HepG2 (cell line): ENCODE data around the gene STK40. TPM values are rescaled to one million over a fixed set of nuclear protein-coding genes. Genes with fewer than 3 reads are reported as not detected.

Experiments
- CEBPG ChIP-seq: IDR thresholded peaks from 2 replicates; pipeline ENCODE4 v1.6.1; 2016
- LCORL ChIP-seq, 2 experiments: fragments of 450-650 bp in 1 of 2; sonication (generic) in 1 of 2; formaldehyde crosslinking in 1 of 2; IDR thresholded peaks; 2 replicates each; pipeline versions ENCODE4 v1.5.0 to v1.6.1; 2017 to 2020; ENCODE audit warnings: antibody characterized with exemption in 1 of 2, missing genetic modification reagents in 1 of 2
- REPIN1 ChIP-seq: sonication (generic); formaldehyde crosslinking; IDR thresholded peaks from 2 replicates; pipeline ENCODE4 v1.8.0; 2022; ENCODE audit warnings: missing genetic modification reagents, low read depth, mild to moderate bottlenecking, borderline replicate concordance
- RXRB ChIP-seq: IDR thresholded peaks from 2 replicates; pipeline ENCODE4 v1.6.1; 2016; ENCODE audit warnings: borderline replicate concordance, missing genetic modification reagents, missing compliant biosample characterization
- YEATS2 ChIP-seq: sonication (generic); formaldehyde crosslinking; IDR thresholded peaks from 2 replicates; pipeline ENCODE4 v1.4.0; 2020; ENCODE audit warnings: missing genetic modification reagents, borderline replicate concordance
- ZBTB7A ChIP-seq: sonication (generic); formaldehyde crosslinking; IDR thresholded peaks from 2 replicates; pipeline ENCODE4 v1.8.0; 2022; ENCODE audit warnings: mild to moderate bottlenecking, missing genetic modification reagents
- ZC3H13 ChIP-seq: sonication (generic); formaldehyde crosslinking; IDR thresholded peaks from 2 replicates; pipeline ENCODE4 v1.8.1; 2023; ENCODE audit warnings: mild to moderate bottlenecking, missing genetic modification reagents, moderate library complexity
- ZNF264 ChIP-seq: sonication (generic); formaldehyde crosslinking; IDR thresholded peaks from 2 replicates; pipeline ENCODE4 v1.4.0; 2020; ENCODE audit warnings: missing genetic modification reagents
- polyA plus RNA-seq, 8 experiments: library from polyadenylated mRNA; depleted of rRNA in 3 of 8; stranded (reverse) in 7 of 8; unstranded in 1 of 8; fragments of >200 nt; fragmentation: Illumina TruSeq in 4 of 8; extraction: Trizol in 4 of 8; gene quantifications; 2 replicates each; pipeline versions ENCODE4 v1.2.1 to v1.2.3, GENCODE V29; 2011 to 2016; ENCODE audit warnings: low read depth in 4 of 8, missing spikeins in 1 of 8, mixed read lengths in 1 of 8; ENCODE audit not compliant: insufficient read depth in 1 of 8
- total RNA-seq, 5 experiments: library from RNA; depleted of rRNA; stranded (reverse); fragments of >200 nt; fragmentation: Illumina TruSeq; extraction: Trizol; gene quantifications; 2 replicates each; pipeline ENCODE4 v1.2.3, GENCODE V29; 2016; ENCODE audit warnings: low read depth in 1 of 5
- TF ChIP-seq, protein P1 (sequence below): sonication (generic); formaldehyde crosslinking; IDR thresholded peaks from one replicate; pipeline ENCODE4 v1.5.1; 2020; ENCODE audit warnings: mild to moderate bottlenecking, missing genetic modification reagents; ENCODE audit errors: not compliant biosample characterization
- TF ChIP-seq, protein P2 (sequence below): sonication (generic); formaldehyde crosslinking; IDR thresholded peaks from 2 replicates; pipeline ENCODE4 v1.4.0; 2020; ENCODE audit warnings: missing genetic modification reagents, borderline replicate concordance
- TF ChIP-seq, protein P3 (sequence below): sonication (generic); formaldehyde crosslinking; IDR thresholded peaks from 2 replicates; pipeline ENCODE4 v1.9.0; 2021; ENCODE audit warnings: missing genetic modification reagents, borderline replicate concordance
- TF ChIP-seq, protein P4 (sequence below): sonication (generic); formaldehyde crosslinking; IDR thresholded peaks from 2 replicates; pipeline ENCODE4 v1.4.0; 2020; ENCODE audit warnings: mild to moderate bottlenecking, missing genetic modification reagents, borderline replicate concordance

Gene STK40
- total and polyA plus RNA-seq, 2 of the 13 experiments (the other 11 are each of a cell fraction or from before 2014, with no cell fraction given), result 33.8 to 35.1 TPM

DNA sequence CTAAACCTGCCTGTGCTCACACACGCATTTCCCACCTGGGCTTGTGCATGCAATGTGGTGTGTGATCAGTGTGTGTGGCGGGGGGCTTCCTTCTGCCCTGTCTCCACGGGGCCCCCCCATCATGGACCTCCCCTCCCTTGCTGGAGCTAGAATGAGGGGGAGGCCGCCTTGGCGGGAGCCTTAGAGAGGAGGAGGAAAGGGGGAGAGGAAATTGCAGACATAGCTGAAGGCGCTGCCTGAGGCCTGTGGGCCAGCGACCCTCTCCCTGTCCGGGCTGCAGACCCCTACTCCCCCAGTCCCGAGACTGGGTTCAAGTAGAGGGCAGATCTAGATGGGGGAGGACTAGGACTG, 61.4 kb downstream of the STK40 start (continued):
- TF ChIP-seq, protein P1, sequence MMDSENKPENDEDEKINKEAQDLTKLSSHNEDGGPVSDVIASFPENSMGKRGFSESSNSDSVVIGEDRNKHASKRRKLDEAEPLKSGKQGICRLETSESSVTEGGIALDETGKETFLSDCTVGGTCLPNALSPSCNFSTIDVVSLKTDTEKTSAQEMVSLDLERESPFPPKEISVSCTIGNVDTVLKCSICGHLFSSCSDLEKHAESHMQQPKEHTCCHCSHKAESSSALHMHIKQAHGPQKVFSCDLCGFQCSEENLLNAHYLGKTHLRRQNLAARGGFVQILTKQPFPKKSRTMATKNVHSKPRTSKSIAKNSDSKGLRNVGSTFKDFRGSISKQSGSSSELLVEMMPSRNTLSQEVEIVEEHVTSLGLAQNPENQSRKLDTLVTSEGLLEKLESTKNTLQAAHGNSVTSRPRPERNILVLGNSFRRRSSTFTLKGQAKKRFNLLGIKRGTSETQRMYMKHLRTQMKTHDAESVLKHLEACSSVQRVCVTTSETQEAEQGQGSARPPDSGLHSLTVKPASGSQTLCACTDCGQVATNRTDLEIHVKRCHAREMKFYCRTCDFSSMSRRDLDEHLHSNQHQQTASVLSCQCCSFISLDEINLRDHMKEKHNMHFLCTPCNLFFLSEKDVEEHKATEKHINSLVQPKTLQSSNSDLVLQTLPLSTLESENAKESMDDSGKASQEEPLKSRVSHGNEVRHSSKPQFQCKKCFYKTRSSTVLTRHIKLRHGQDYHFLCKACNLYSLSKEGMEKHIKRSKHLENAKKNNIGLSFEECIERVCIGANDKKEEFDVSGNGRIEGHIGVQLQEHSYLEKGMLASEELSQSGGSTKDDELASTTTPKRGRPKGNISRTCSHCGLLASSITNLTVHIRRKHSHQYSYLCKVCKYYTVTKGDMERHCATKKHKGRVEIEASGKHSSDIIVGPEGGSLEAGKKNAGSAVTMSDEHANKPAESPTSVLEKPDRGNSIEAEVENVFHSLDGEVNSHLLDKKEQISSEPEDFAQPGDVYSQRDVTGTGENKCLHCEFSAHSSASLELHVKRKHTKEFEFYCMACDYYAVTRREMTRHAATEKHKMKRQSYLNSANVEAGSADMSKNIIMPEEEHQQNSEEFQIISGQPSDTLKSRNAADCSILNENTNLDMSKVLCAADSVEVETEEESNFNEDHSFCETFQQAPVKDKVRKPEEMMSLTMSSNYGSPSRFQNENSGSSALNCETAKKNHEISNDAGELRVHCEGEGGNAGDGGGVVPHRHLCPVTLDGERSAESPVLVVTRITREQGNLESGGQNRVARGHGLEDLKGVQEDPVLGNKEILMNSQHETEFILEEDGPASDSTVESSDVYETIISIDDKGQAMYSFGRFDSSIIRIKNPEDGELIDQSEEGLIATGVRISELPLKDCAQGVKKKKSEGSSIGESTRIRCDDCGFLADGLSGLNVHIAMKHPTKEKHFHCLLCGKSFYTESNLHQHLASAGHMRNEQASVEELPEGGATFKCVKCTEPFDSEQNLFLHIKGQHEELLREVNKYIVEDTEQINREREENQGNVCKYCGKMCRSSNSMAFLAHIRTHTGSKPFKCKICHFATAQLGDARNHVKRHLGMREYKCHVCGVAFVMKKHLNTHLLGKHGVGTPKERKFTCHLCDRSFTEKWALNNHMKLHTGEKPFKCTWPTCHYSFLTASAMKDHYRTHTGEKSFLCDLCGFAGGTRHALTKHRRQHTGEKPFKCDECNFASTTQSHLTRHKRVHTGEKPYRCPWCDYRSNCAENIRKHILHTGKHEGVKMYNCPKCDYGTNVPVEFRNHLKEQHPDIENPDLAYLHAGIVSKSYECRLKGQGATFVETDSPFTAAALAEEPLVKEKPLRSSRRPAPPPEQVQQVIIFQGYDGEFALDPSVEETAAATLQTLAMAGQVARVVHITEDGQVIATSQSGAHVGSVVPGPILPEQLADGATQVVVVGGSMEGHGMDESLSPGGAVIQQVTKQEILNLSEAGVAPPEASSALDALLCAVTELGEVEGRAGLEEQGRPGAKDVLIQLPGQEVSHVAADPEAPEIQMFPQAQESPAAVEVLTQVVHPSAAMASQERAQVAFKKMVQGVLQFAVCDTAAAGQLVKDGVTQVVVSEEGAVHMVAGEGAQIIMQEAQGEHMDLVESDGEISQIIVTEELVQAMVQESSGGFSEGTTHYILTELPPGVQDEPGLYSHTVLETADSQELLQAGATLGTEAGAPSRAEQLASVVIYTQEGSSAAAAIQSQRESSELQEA, result peak; percentile 28
- TF ChIP-seq CEBPG (no peak), REPIN1 (CRISPR knock-in tag) (0 out of 2 replicates have a peak, but pooled peaks have one; percentile 10), ZC3H13 (CRISPR knock-in tag) (0 out of 2 replicates have a peak, but pooled peaks have one; percentile 36), LCORL (IDR thresholded peaks at IDR 0.05) (no peak), LCORL (CRISPR knock-in tag; IDR thresholded peaks at IDR 0.05) (peak; percentile 12; the same call in 1 of the 2 replicates), ZNF264 (CRISPR knock-in tag) (no peak), RXRB (CRISPR knock-in tag) (no peak; the same call in 1 of the 2 replicates), YEATS2 (CRISPR knock-in tag) (no peak), ZBTB7A (CRISPR knock-in tag) (peak; percentile 34; the same call in 1 of the 2 replicates)
- TF ChIP-seq, protein P2, sequence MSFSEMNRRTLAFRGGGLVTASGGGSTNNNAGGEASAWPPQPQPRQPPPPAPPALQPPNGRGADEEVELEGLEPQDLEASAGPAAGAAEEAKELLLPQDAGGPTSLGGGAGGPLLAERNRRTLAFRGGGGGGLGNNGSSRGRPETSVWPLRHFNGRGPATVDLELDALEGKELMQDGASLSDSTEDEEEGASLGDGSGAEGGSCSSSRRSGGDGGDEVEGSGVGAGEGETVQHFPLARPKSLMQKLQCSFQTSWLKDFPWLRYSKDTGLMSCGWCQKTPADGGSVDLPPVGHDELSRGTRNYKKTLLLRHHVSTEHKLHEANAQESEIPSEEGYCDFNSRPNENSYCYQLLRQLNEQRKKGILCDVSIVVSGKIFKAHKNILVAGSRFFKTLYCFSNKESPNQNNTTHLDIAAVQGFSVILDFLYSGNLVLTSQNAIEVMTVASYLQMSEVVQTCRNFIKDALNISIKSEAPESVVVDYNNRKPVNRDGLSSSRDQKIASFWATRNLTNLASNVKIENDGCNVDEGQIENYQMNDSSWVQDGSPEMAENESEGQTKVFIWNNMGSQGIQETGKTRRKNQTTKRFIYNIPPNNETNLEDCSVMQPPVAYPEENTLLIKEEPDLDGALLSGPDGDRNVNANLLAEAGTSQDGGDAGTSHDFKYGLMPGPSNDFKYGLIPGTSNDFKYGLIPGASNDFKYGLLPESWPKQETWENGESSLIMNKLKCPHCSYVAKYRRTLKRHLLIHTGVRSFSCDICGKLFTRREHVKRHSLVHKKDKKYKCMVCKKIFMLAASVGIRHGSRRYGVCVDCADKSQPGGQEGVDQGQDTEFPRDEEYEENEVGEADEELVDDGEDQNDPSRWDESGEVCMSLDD (CRISPR knock-in tag), result no peak
- TF ChIP-seq, protein P3, sequence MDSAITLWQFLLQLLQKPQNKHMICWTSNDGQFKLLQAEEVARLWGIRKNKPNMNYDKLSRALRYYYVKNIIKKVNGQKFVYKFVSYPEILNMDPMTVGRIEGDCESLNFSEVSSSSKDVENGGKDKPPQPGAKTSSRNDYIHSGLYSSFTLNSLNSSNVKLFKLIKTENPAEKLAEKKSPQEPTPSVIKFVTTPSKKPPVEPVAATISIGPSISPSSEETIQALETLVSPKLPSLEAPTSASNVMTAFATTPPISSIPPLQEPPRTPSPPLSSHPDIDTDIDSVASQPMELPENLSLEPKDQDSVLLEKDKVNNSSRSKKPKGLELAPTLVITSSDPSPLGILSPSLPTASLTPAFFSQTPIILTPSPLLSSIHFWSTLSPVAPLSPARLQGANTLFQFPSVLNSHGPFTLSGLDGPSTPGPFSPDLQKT (CRISPR knock-in tag), result no peak
- TF ChIP-seq, protein P4, sequence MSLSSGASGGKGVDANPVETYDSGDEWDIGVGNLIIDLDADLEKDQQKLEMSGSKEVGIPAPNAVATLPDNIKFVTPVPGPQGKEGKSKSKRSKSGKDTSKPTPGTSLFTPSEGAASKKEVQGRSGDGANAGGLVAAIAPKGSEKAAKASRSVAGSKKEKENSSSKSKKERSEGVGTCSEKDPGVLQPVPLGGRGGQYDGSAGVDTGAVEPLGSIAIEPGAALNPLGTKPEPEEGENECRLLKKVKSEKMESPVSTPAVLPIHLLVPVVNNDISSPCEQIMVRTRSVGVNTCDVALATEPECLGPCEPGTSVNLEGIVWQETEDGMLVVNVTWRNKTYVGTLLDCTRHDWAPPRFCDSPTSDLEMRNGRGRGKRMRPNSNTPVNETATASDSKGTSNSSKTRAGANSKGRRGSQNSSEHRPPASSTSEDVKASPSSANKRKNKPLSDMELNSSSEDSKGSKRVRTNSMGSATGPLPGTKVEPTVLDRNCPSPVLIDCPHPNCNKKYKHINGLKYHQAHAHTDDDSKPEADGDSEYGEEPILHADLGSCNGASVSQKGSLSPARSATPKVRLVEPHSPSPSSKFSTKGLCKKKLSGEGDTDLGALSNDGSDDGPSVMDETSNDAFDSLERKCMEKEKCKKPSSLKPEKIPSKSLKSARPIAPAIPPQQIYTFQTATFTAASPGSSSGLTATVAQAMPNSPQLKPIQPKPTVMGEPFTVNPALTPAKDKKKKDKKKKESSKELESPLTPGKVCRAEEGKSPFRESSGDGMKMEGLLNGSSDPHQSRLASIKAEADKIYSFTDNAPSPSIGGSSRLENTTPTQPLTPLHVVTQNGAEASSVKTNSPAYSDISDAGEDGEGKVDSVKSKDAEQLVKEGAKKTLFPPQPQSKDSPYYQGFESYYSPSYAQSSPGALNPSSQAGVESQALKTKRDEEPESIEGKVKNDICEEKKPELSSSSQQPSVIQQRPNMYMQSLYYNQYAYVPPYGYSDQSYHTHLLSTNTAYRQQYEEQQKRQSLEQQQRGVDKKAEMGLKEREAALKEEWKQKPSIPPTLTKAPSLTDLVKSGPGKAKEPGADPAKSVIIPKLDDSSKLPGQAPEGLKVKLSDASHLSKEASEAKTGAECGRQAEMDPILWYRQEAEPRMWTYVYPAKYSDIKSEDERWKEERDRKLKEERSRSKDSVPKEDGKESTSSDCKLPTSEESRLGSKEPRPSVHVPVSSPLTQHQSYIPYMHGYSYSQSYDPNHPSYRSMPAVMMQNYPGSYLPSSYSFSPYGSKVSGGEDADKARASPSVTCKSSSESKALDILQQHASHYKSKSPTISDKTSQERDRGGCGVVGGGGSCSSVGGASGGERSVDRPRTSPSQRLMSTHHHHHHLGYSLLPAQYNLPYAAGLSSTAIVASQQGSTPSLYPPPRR, result 0 out of 2 replicates have a peak, but pooled peaks have one; percentile 7
